ENCODE measurements around the gene EXOC3L1. TPM values are rescaled to one million over a fixed set of nuclear protein-coding genes. Genes with fewer than 3 reads are reported as not detected.

The EXOC3L1 gene, protein sequence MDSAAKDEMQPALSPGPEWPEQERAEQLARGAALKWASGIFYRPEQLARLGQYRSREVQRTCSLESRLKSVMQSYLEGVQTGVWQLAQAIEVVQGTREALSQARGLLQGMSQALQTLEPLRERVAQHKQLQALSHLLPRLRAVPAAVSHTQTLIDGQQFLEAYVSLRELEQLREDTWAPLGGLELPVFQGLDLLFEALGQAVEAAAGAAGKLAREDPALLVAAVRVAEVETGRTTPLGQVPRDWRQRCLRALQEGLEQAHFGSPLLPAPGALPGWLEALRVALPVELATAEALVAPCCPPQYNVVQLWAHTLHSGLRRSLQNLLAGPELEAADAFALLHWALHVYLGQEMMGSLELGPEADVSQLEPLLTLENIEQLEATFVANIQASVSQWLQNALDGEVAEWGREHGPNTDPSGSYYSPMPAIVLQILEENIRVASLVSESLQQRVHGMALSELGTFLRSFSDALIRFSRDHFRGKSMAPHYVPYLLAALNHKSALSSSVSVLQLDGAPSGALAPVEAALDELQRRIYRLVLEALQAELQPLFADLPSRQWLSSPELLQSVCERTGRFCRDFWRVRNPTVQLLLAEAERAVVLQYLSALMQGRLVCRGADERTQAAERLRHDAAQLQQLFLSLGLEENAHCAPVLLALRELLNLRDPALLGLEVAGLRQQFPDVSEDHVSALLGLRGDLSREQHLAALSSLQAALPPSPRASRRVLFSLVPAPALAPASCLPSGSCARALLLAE
- total RNA-seq (2014; rRNA removed) (not detected in 2 replicates), Bru-seq, nascent RNA (not detected), BruChase-seq, experiment 1, labeled RNA remaining after a 6-hour chase (not detected), BruChase-seq, experiment 2, labeled RNA remaining after a 2-hour chase (not detected)
- long read RNA-seq, partial matches to known transcripts = 1 of 1 reads
- long read RNA-seq, other reads (novel, unspliced or antisense) = 0 of 1 reads

GRCh38 chr16:67190041-67190440 lies at the start of gene EXOC3L1:
Gene EXOC3L1 (minus strand): TSS chr16:67190136. CDS start chr16:67189676, 460 bp downstream.
- Histone ChIP-seq H3K27ac (ENCODE audit: low read length) (no peak within 1 kb of the TSS), H3K9ac (ENCODE audit: low read length) (no peak within 1 kb of the TSS), H3K4me3 (ENCODE audit: low read length) (no peak within 1 kb of the TSS), H3K79me2 (ENCODE audit: low read length) (peaks cover 30% of the 10 kb centered on the region), H3K9me3 (ENCODE audit: low read length) (no peaks in the 10 kb centered on the region), H4K20me1 (ENCODE audit: low read length) (no peaks in the 10 kb centered on the region; the same call in 1 of the 2 replicates), H3K27me3 (ENCODE audit: low read length) (no peaks in the 10 kb centered on the region), H3K9me2 (replicated peaks; ENCODE audit: low read length) (no peaks in the 10 kb centered on the region), H3K4me2 (ENCODE audit: low read length) (no peak within 1 kb of the TSS), H2AFZ (ENCODE audit: low read length) (no peak within 1 kb of the TSS), H3K36me3 (ENCODE audit: low read depth, low read length) (peaks cover 8% of the 10 kb centered on the region; the same call in 1 of the 2 replicates), H3F3A (ENCODE audit: low read length, unreplicated experiment) (no peaks in the 10 kb centered on the region), H3K4me1 (ENCODE audit: insufficient read depth, low read length) (peaks cover 26% of the 10 kb centered on the region)
- no peak for TF ChIP-seq CTCF (conservative IDR thresholded peaks at IDR 0.05; ENCODE audit: low read depth, low read length)
- no peak for TF ChIP-seq EZH2phosphoT487 (IDR thresholded peaks at IDR 0.05; ENCODE audit: borderline replicate concordance, low read length)
- TF ChIP-seq EZH2 (IDR thresholded peaks at IDR 0.05; ENCODE audit: low read length, unreplicated experiment) = no peak
- intact Hi-C loops (cut with micrococcal nuclease) = loop anchor here (10.0 kb wide), 1 partner anchor 55 kb away; the partner anchor contains the start of genes FHOD1 and SLC9A5
- no TSS peak for BruUV-seq (replicated peaks)
- ChIA-PET POLR2A (ENCODE audit: unreplicated experiment) (no interaction called here), CTCF (no interaction called here)
- DNase-seq = no peak
- no peak for ATAC-seq

- Histone ChIP-seq H3K27ac (ENCODE audit: low read length) (no peak overlapping the region), H3K79me2 (ENCODE audit: low read length) (peaks cover 36% of the 10 kb centered on the region), H2AFZ (ENCODE audit: low read length) (no peak overlapping the region), H4K20me1 (ENCODE audit: low read length) (no peaks in the 10 kb centered on the region), H3K4me2 (ENCODE audit: low read length) (no peak overlapping the region), H3K4me1 (ENCODE audit: insufficient read depth, low read length) (peaks cover 34% of the 10 kb centered on the region), H3K4me3 (ENCODE audit: low read length) (no peak overlapping the region), H3K9ac (ENCODE audit: low read length) (no peak overlapping the region), H3K27me3 (ENCODE audit: low read length) (no peaks in the 10 kb centered on the region), H3K9me2 (replicated peaks; ENCODE audit: low read length) (no peaks in the 10 kb centered on the region), H3K36me3 (ENCODE audit: low read depth, low read length) (peaks cover 20% of the 10 kb centered on the region), H3K9me3 (ENCODE audit: low read length) (no peaks in the 10 kb centered on the region), H3F3A (ENCODE audit: low read length, unreplicated experiment) (peaks cover 9% of the 10 kb centered on the region)
- BruUV-seq (replicated peaks) = no TSS peak
- DNase-seq (no peak), ATAC-seq (no peak)
- intact Hi-C loops (cut with micrococcal nuclease) = no loop called here
- ChIA-PET POLR2A (ENCODE audit: unreplicated experiment) (interaction anchor here (0.7 kb wide), 1 partner anchor 20 kb away, joined by 3 read pairs; no protein-coding TSS in a partner anchor), CTCF (interaction anchor here (0.5 kb wide), 1 partner anchor 1123 kb away, joined by 3 read pairs; no protein-coding TSS in a partner anchor)
- TF ChIP-seq EZH2phosphoT487 (IDR thresholded peaks at IDR 0.05; ENCODE audit: borderline replicate concordance, low read length) = no peak
- TF ChIP-seq EZH2 (IDR thresholded peaks at IDR 0.05; ENCODE audit: low read length, unreplicated experiment) = no peak
- no peak for TF ChIP-seq CTCF (conservative IDR thresholded peaks at IDR 0.05; ENCODE audit: low read depth, low read length)
Observed at GRCh38 chr16:67238806-67239470, 49.0 kb upstream of the EXOC3L1 start.
